Panc1 (cell line): Measurements from ENCODE around the gene WDR27.

Experiments used
- POLR2AphosphoS5 ChIP-seq: IDR thresholded peaks from 2 replicates; pipeline ENCODE4 v1.6.1; 2012; ENCODE audit warnings: mild to moderate bottlenecking, low read depth, low read length, moderate library complexity
- TF ChIP-seq, protein P1 (sequence below): fragments of 450-650 bp; IDR thresholded peaks from 2 replicates; pipeline ENCODE4 v1.5.1; 2017; ENCODE audit warnings: mild to moderate bottlenecking

DNA sequence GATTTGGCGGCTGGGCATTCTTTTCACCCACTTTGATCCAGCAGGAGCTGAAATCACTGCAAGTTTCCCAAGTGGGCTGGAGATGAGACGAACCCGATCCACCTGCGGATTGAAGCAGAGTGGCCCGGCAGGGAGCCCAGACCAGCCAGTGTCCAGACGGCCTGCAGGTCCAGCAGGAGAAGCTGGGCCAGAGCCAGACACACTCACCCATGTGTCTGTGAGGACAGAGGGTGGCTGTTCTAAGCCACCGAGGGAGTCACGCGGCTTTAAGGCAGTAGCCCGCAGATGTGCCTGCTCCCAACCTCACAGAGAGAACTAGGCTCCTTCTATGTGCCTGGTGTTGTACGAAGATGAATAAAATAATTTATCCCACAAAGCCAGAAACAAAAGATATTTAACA, 200.7 kb downstream of the WDR27 start:
- TF ChIP-seq, protein P1, sequence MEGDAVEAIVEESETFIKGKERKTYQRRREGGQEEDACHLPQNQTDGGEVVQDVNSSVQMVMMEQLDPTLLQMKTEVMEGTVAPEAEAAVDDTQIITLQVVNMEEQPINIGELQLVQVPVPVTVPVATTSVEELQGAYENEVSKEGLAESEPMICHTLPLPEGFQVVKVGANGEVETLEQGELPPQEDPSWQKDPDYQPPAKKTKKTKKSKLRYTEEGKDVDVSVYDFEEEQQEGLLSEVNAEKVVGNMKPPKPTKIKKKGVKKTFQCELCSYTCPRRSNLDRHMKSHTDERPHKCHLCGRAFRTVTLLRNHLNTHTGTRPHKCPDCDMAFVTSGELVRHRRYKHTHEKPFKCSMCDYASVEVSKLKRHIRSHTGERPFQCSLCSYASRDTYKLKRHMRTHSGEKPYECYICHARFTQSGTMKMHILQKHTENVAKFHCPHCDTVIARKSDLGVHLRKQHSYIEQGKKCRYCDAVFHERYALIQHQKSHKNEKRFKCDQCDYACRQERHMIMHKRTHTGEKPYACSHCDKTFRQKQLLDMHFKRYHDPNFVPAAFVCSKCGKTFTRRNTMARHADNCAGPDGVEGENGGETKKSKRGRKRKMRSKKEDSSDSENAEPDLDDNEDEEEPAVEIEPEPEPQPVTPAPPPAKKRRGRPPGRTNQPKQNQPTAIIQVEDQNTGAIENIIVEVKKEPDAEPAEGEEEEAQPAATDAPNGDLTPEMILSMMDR = no peak
- no peak for TF ChIP-seq POLR2AphosphoS5
